Glutamatergic neuron (in vitro differentiated cells): ENCODE results near the gene RPIA. TPM values are rescaled to one million over a fixed set of nuclear protein-coding genes. Genes with fewer than 3 reads are reported as not detected.
A peak's percentile ranks its signal among the peaks of the same experiment; 100 is the strongest.

Source experiments
- DNase-seq: peaks from one replicate; pipeline ENCODE4 v3.0.0; 2022
- H3K27ac Mint-ChIP-seq: one replicate; pipeline ENCODE4 v1.8.0; 2020; ENCODE audit warnings: mild to moderate bottlenecking, mixed read lengths, inconsistent platforms; ENCODE audit not compliant: unreplicated experiment
- H3K27me3 Mint-ChIP-seq: one replicate; pipeline ENCODE4 v1.8.0; 2020; ENCODE audit warnings: mild to moderate bottlenecking, moderate library complexity, mixed read lengths, inconsistent platforms; ENCODE audit not compliant: unreplicated experiment
- H3K36me3 Mint-ChIP-seq: one replicate; pipeline ENCODE4 v1.8.0; 2020; ENCODE audit warnings: mild to moderate bottlenecking, mixed read lengths, inconsistent platforms; ENCODE audit not compliant: unreplicated experiment
- H3K4me1 Mint-ChIP-seq: one replicate; pipeline ENCODE4 v1.8.0; 2020; ENCODE audit warnings: mild to moderate bottlenecking, low read depth, mixed read lengths, inconsistent platforms; ENCODE audit not compliant: unreplicated experiment
- H3K4me3 Mint-ChIP-seq: one replicate; pipeline ENCODE4 v1.8.0; 2020; ENCODE audit warnings: mild to moderate bottlenecking, mixed read lengths, inconsistent platforms; ENCODE audit not compliant: unreplicated experiment
- H3K9me3 Mint-ChIP-seq: one replicate; pipeline ENCODE4 v1.8.0; 2020; ENCODE audit warnings: mild to moderate bottlenecking, moderate library complexity, mixed read lengths, inconsistent platforms; ENCODE audit not compliant: unreplicated experiment
- total RNA-seq: library from RNA; stranded (reverse); fragmentation: NEBNext Ultra II Directional; extraction: Animal tissue kit (Norgen Biotek cat#: 25700); gene quantifications from one replicate; pipeline ENCODE4 v1.2.1, GENCODE V29; 2021; ENCODE audit not compliant: unreplicated experiment
- TF ChIP-seq, protein P1 (sequence below): fragments of 200-600 bp; sonication (generic); IDR thresholded peaks from one replicate; pipeline ENCODE4 v1.5.0; 2021; ENCODE audit not compliant: partially characterized antibody, unreplicated experiment

Gene RPIA
- total RNA-seq, 1 donor from 2014 or later = 8.1 TPM

DNA sequence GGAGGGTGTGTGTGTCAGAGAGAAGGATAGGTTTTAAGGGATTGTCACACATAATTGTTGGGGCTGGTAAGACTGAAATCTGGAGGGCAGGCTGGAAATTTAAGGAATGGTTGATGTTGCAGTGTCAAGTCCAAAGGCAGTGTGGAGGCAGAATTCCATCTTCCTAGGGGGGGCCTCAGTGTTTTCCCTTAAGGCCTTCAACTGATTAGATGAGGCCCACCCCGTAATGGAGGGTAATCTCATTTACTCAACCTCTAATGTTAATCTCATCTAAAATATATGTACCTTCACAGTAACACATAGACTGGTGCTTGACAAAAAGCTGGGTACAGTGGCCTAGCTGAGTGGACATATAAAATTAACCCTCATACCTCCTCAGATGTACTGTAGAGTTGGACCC, 30.9 kb upstream of the RPIA start:
- H3K4me1 Mint-ChIP-seq = peaks cover 25% of the 10 kb centered on the region
- H3K9me3 Mint-ChIP-seq = peaks cover 10% of the 10 kb centered on the region
- TF ChIP-seq, protein P1, sequence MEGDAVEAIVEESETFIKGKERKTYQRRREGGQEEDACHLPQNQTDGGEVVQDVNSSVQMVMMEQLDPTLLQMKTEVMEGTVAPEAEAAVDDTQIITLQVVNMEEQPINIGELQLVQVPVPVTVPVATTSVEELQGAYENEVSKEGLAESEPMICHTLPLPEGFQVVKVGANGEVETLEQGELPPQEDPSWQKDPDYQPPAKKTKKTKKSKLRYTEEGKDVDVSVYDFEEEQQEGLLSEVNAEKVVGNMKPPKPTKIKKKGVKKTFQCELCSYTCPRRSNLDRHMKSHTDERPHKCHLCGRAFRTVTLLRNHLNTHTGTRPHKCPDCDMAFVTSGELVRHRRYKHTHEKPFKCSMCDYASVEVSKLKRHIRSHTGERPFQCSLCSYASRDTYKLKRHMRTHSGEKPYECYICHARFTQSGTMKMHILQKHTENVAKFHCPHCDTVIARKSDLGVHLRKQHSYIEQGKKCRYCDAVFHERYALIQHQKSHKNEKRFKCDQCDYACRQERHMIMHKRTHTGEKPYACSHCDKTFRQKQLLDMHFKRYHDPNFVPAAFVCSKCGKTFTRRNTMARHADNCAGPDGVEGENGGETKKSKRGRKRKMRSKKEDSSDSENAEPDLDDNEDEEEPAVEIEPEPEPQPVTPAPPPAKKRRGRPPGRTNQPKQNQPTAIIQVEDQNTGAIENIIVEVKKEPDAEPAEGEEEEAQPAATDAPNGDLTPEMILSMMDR = no peak
- no peaks in the 10 kb centered on the region for H3K27me3 Mint-ChIP-seq
- peak overlapping the region; percentile 74 for H3K4me3 Mint-ChIP-seq
- no peak for DNase-seq
- H3K27ac Mint-ChIP-seq = peak overlapping the region; percentile 87
- no peaks in the 10 kb centered on the region for H3K36me3 Mint-ChIP-seq

DNA sequence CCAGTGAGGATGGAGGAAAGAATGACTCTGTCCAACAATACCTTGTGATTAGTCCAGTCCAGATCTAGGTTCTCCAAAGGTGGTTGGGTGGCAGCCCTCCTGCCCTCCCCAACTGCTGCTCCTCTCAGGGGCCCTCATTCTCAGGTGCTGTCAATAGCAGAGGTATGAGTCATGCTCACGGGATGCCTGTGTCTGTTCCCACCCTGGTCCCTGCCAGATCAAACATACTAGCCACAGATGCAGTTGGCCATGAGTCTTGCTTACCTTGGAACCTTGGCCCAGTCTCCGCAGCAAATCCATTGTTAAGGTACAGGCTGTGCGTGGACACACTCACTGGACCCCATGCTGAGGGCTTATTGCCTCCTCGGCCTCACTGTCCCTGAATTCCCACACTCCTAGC, 24.9 kb upstream of the RPIA start:
- H3K36me3 Mint-ChIP-seq = no peaks in the 10 kb centered on the region
- TF ChIP-seq, protein P1 = no peak
- no peaks in the 10 kb centered on the region for H3K27me3 Mint-ChIP-seq
- no peak for DNase-seq
- H3K9me3 Mint-ChIP-seq = peaks cover 6% of the 10 kb centered on the region
- H3K4me1 Mint-ChIP-seq = no peaks in the 10 kb centered on the region
- no peak overlapping the region for H3K27ac Mint-ChIP-seq
- no peak overlapping the region for H3K4me3 Mint-ChIP-seq

DNA sequence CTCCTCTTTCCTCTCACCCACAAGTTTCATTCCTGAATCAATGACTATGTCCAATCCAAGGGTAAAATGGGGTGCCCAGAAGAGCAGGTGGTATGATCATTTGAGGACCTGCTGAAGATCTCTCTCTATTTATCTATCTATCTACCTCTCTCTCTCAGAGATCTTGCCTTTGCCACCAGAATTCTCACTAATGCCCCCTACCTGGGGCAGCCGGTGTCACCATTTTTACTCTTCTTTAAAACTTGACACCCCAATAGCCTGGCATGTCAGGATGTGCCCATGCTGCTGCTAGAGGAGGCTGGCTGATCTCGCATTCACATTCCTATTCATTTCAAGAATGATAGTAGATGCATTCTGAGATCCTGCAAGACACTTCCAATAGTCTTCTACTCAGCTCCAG, 24.3 kb upstream of the RPIA start:
- TF ChIP-seq, protein P1 = no peak
- Mint-ChIP-seq H3K36me3 (no peaks in the 10 kb centered on the region), H3K9me3 (peaks cover 6% of the 10 kb centered on the region), H3K27ac (no peak overlapping the region), H3K27me3 (no peaks in the 10 kb centered on the region), H3K4me1 (no peaks in the 10 kb centered on the region), H3K4me3 (no peak overlapping the region)
- DNase-seq = no peak

DNA sequence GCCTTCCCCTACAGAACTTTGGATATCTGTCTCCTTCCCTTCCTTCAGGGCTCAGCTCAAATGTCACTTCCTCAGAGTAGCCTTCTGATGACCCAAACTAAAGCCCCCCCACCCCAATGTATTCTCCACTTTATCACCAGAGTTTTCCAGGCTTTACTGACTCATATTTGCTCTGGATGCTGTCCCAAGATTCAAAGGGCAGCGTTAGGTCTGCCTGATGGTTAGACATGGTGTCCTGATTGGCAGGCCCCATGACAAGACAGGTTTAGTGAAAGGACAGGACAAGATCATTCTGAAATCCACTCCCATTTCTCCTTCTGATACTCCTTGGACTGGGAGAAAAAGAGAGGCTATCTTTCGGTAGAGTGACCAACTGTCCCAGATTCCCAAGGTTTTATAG, 22.6 kb upstream of the RPIA start:
- H3K27ac Mint-ChIP-seq = no peak overlapping the region
- peaks cover 4% of the 10 kb centered on the region for H3K9me3 Mint-ChIP-seq
- no peaks in the 10 kb centered on the region for H3K27me3 Mint-ChIP-seq
- no peak overlapping the region for H3K4me3 Mint-ChIP-seq
- no peaks in the 10 kb centered on the region for H3K36me3 Mint-ChIP-seq
- DNase-seq = no peak
- no peaks in the 10 kb centered on the region for H3K4me1 Mint-ChIP-seq
- TF ChIP-seq, protein P1 = no peak

DNA sequence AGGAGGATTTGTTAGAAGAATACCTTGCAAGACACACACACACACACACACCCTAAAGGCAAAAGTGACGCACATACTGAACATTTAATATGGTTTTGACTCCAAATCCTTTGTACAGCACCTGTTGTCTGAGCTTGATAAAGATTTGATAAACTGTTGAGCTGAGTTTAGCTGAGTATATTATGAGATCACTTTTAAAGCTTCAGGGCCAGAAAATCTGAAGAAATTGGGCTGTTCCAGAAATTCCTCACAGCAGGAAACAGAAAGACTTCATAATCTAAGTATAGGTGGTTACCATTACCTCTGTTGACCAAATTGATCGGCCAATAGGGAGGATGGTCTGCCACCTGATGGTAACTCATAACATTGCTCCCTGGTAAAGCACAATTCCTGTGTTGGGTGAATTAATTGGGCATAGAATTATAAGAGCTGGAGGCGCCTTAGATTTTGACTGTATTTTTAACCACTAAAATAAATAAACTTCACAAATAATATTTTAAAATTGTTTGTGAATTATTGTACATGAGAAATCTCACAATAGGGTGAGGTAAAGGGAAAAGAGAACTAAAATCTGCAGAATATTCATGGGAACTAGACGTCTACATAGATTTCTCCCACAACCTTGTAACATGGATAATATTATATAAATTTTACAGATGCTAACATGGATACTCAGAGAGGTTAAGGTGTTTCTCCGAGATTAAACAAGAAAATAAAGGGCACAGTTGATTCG, 21.8 kb upstream of the RPIA start:
- TF ChIP-seq, protein P1 = peak; percentile 63
- no peak overlapping the region for H3K4me3 Mint-ChIP-seq
- no peaks in the 10 kb centered on the region for H3K4me1 Mint-ChIP-seq
- H3K9me3 Mint-ChIP-seq = peaks cover 4% of the 10 kb centered on the region
- no peaks in the 10 kb centered on the region for H3K36me3 Mint-ChIP-seq
- H3K27ac Mint-ChIP-seq = no peak overlapping the region
- DNase-seq = no peak
- H3K27me3 Mint-ChIP-seq = no peaks in the 10 kb centered on the region
